K562 (cell line): ENCODE measurements around the gene CORO2A. TPM values are rescaled to one million over a fixed set of nuclear protein-coding genes. Genes with fewer than 3 reads are reported as not detected.

Experiments
- ATAC-seq: fragments of 200-7000 bp; cut with Tn5 transposase; 3 replicates; pipeline ENCODE4 v1.9.1; 2020; ENCODE audit warnings: moderate library complexity
- BruUV-seq: library from RNA; stranded (reverse); fragments of 400-500 nt; replicated peaks from 2 replicates; lab custom pipeline; 2021; lab: Mats Ljungman, UMichigan
- CTCF ChIA-PET: fragments of 300-600 bp; formaldehyde crosslinking; extraction: SDS; loops from one replicate; lab custom pipeline; 2021; ENCODE audit warnings: low intra/inter-chr PET ratio; lab: Yijun Ruan, JAX
- POLR2A ChIA-PET: fragments of 300-600, 350-650 bp; sonication (Branson Sonifier 250); formaldehyde crosslinking; extraction: SDS; loops from one replicate; lab custom pipeline; 2021; ENCODE audit warnings: antibody characterized with exemption, inconsistent platforms; lab: Yijun Ruan, JAX
- DNase-seq, 4 experiments: peaks; one replicate each; pipeline versions ENCODE4 v3.0.0 to v3.0.0-alpha.2; 2011 to 2018; ENCODE audit warnings: low spot score in 3 of 4, mixed read lengths in 3 of 4; ENCODE audit errors: extremely low read depth in 1 of 4
- FAIRE-seq: peaks from 2 replicates; lab custom pipeline; 2011; peaks lifted over from hg19 to GRCh38; lab: Jason Lieb, UNC
- H2AFZ ChIP-seq: 2 replicates; pipeline ENCODE4 v1.6.0; 2011; ENCODE audit warnings: low read depth, low read length, control low read depth, inconsistent platforms
- H3K27ac ChIP-seq: fragments of 200-600 bp; 3 replicates; pipeline ENCODE4 v1.8.0; 2011; ENCODE audit warnings: low read depth, mild to moderate bottlenecking, control low read depth, inconsistent platforms, low read length, moderate library complexity, mixed read lengths; ENCODE audit errors: extremely low read depth
- H3K27me3 ChIP-seq, 2 experiments: fragments of 300-600 bp in 1 of 2; 2 replicates in 1 of 2; 3 replicates in 1 of 2; pipeline versions ENCODE4 v1.6.0 to v1.8.0; 2011; ENCODE audit warnings: inconsistent platforms in 2 of 2, low read length in 2 of 2, mild to moderate bottlenecking in 1 of 2, mixed read lengths in 1 of 2, moderate library complexity in 1 of 2; ENCODE audit not compliant: control insufficient read depth in 2 of 2, insufficient read depth in 2 of 2
- H3K36me3 ChIP-seq: fragments of 300-600 bp; 3 replicates; pipeline ENCODE4 v1.8.0; 2011; ENCODE audit warnings: mild to moderate bottlenecking, low read length, inconsistent platforms; ENCODE audit not compliant: control insufficient read depth, insufficient read depth
- H3K4me1 ChIP-seq, 2 experiments: fragments of 200-600 bp in 1 of 2; replicated peaks in 1 of 2; 2 replicates in 1 of 2; 3 replicates in 1 of 2; pipeline versions ENCODE4 v1.5.1 to v1.8.0; 2011; ENCODE audit warnings: inconsistent platforms in 2 of 2, low read length in 2 of 2, mild to moderate bottlenecking in 1 of 2, mixed read lengths in 1 of 2, moderate library complexity in 1 of 2; ENCODE audit not compliant: control insufficient read depth in 2 of 2, insufficient read depth in 2 of 2
- H3K4me2 ChIP-seq: 2 replicates; pipeline ENCODE4 v1.6.1; 2011; ENCODE audit warnings: low read length, control low read depth, inconsistent platforms, mixed read lengths; ENCODE audit not compliant: insufficient read depth
- H3K4me3 ChIP-seq: fragments of 200-600 bp; sonication (generic), shearing (Covaris generic); 2 replicates; pipeline ENCODE4 v1.5.1; 2016; ENCODE audit warnings: control low read depth, inconsistent platforms
- H3K79me2 ChIP-seq: fragments of 200-600 bp; 3 replicates; pipeline ENCODE4 v1.8.0; 2011; ENCODE audit warnings: low read length, inconsistent platforms; ENCODE audit not compliant: control insufficient read depth, insufficient read depth
- H3K9ac ChIP-seq, 2 experiments: 2 replicates each; pipeline versions ENCODE4 v1.6.0 to v1.6.1; 2011; ENCODE audit warnings: low read depth in 2 of 2, low read length in 2 of 2, control low read depth in 1 of 2, inconsistent platforms in 1 of 2, mild to moderate bottlenecking in 1 of 2, mixed read lengths in 1 of 2; ENCODE audit not compliant: insufficient read depth in 1 of 2
- H3K9me1 ChIP-seq: one replicate; pipeline ENCODE4 v1.6.0; 2011; ENCODE audit warnings: inconsistent platforms, mild to moderate bottlenecking, low read length, moderate library complexity; ENCODE audit not compliant: control insufficient read depth, insufficient read depth
- H3K9me3 ChIP-seq: replicated peaks from 2 replicates; pipeline ENCODE4 v1.5.1; 2011; ENCODE audit warnings: low read depth, low read length, inconsistent platforms; ENCODE audit not compliant: control insufficient read depth, insufficient read depth
- H4K20me1 ChIP-seq: replicated peaks from 2 replicates; pipeline ENCODE4 v1.6.1; 2011; ENCODE audit warnings: low read length, inconsistent platforms, mixed read lengths; ENCODE audit not compliant: control insufficient read depth, insufficient read depth
- ASH1L ChIP-seq: fragments of 450-650 bp; IDR thresholded peaks from 2 replicates; pipeline ENCODE4 v1.6.1; 2018; ENCODE audit warnings: borderline replicate concordance, mild to moderate bottlenecking, low read depth; ENCODE audit not compliant: partially characterized antibody
- DDX20 ChIP-seq: fragments of 450-650 bp; IDR thresholded peaks from 2 replicates; pipeline ENCODE4 v1.6.1; 2016; ENCODE audit warnings: missing genetic modification characterization, low read depth, mild to moderate bottlenecking, missing compliant biosample characterization, moderate library complexity
- JUND ChIP-seq, 2 experiments: IDR thresholded peaks; 2 replicates in 1 of 2; 3 replicates in 1 of 2; pipeline ENCODE4 v1.6.1; 2011; ENCODE audit warnings: borderline replicate concordance in 2 of 2, low read depth in 2 of 2, low read length in 2 of 2, improper control_type of control experiment in 1 of 2, missing biosample characterization in 1 of 2, missing genetic modification characterization in 1 of 2, missing genetic modification reagents in 1 of 2
- MTA3 ChIP-seq: fragments of 450-650 bp; formaldehyde crosslinking; IDR thresholded peaks from 2 replicates; pipeline ENCODE4 v1.6.1; 2017; ENCODE audit warnings: mild to moderate bottlenecking, borderline replicate concordance
- NKRF ChIP-seq: fragments of 450-650 bp; IDR thresholded peaks from 2 replicates; pipeline ENCODE4 v1.6.1; 2016; ENCODE audit warnings: borderline replicate concordance
- POLR3A ChIP-seq: IDR thresholded peaks from 2 replicates; pipeline ENCODE4 v1.6.1; 2011; ENCODE audit warnings: borderline replicate concordance, mild to moderate bottlenecking, moderate library complexity; ENCODE audit not compliant: insufficient read length, insufficient read depth; ENCODE audit errors: extremely low read depth
- RBBP5 ChIP-seq: fragments of 200-600 bp; sonication (generic); IDR thresholded peaks from 2 replicates; pipeline ENCODE4 v1.6.1; 2012; ENCODE audit warnings: borderline replicate concordance, mild to moderate bottlenecking, low read length, control low read depth, inconsistent platforms; ENCODE audit not compliant: insufficient read depth, poor library complexity, severe bottlenecking
- WGBS: fragments of 100-300 bp; shearing (Covaris generic); methylation state at CpG from one replicate; pipeline ENCODE4 v1.1.6; 2016; ENCODE audit warnings: low coverage, mixed read lengths; ENCODE audit not compliant: insufficient coverage; ENCODE audit errors: missing lambda C conversion rate; 5-methylcytosine and 5-hydroxymethylcytosine counted together
- in situ Hi-C: fragments of 300-500 bp; cut with MboI; formaldehyde crosslinking; loops from 4 replicates; pipeline ENCODE4 v1.15.0; 2018; ENCODE audit warnings: inconsistent platforms, mixed read lengths
- intact Hi-C: fragments of 100-400 bp; cut with micrococcal nuclease; formaldehyde crosslinking; loops from 2 replicates; pipeline ENCODE4 v1.14.2; 2022
- polyA plus RNA-seq, 8 experiments: library from polyadenylated mRNA; depleted of rRNA in 4 of 8; stranded (reverse) in 5 of 8; unstranded in 3 of 8; fragments of >200 nt; fragmentation: Nextera tagmentation in 2 of 8; fragmentation: Illumina TruSeq in 1 of 8; extraction: Ambion mirVana in 2 of 8; extraction: Trizol in 1 of 8; gene quantifications; 2 replicates each; pipeline versions ENCODE4 v1.2.1 to v1.2.3, GENCODE V29; 2011 to 2014; ENCODE audit warnings: inconsistent platforms in 1 of 8, missing spikeins in 1 of 8
- total RNA-seq, 7 experiments: library from RNA; depleted of rRNA in 6 of 7; stranded (reverse); fragments of >200 nt in 6 of 7; fragmentation: Illumina TruSeq in 2 of 7; extraction: Trizol in 2 of 7; gene quantifications; 2 replicates each; pipeline versions ENCODE4 v1.2.1 to v1.2.3, GENCODE V29; 2011 to 2021; ENCODE audit warnings: low replicate concordance in 1 of 7

The CORO2A gene
- total and polyA plus RNA-seq, 9 of the 15 experiments (the other 6 are each of a cell fraction or from before 2014, with no cell fraction given): 9.5 to 26.6 (median 18.0) TPM

DNA sequence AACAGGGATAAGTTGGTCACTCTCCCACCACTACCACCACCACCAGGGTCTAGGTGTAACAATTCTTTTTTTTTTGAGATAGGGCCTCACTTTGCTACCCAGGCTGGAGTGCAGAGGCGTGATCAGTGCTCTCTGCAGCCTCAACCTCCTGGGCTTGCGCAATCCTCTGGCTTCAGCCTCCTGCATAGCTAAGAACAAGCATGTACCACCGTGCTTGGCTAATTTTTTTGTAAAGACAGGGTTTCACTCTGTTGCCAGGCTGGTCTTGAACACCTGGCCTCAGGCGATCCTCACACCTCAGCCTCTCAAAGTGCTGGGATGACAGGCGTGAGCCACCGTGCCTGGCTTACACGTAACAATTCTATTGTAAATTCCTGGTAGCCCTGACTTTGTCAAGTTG is 27.5 kb downstream of the CORO2A start:
- H3K9me3 ChIP-seq: no peaks in the 10 kb centered on the region
- no peak overlapping the region for H3K27ac ChIP-seq
- no peak overlapping the region for H3K4me2 ChIP-seq
- H3K4me1 ChIP-seq: peaks cover 15 to 18% of the 10 kb centered on the region in 2 experiments
- ATAC-seq: no peak
- no peaks in the 10 kb centered on the region for H3K27me3 ChIP-seq
- 87% methylated on average over 7 of the region's 7 CpGs for WGBS
- intact Hi-C loops: loop anchor here (5.0 kb wide), 1 partner anchor 742 kb away; no protein-coding TSS in a partner anchor
- no peak overlapping the region for H3K4me3 ChIP-seq
- H3K79me2 ChIP-seq: peaks cover 31% of the 10 kb centered on the region
- CTCF ChIA-PET: no interaction called here
- no peak for DNase-seq
- H3K36me3 ChIP-seq: no peaks in the 10 kb centered on the region; the same call in 2 of the 3 replicates
- in situ Hi-C loops: no loop called here
- no peak for FAIRE-seq
- TF ChIP-seq JUND (IDR thresholded peaks at IDR 0.05; ENCODE audit: borderline replicate concordance, low read depth, low read length): no peak
- TF ChIP-seq JUND (tag; IDR thresholded peaks at IDR 0.05; ENCODE audit: borderline replicate concordance, low read depth, low read length): no peak
- TF ChIP-seq RBBP5: no peak
- no peak for TF ChIP-seq NKRF
- no peak for TF ChIP-seq ASH1L
- TF ChIP-seq DDX20 (tag): no peak
- TF ChIP-seq POLR3A: no peak
- no peak for TF ChIP-seq MTA3
- TF ChIP-seq, all 486 proteins: peak for 0
- no peak overlapping the region for H2AFZ ChIP-seq
- BruUV-seq: no TSS peak
- H3K9me1 ChIP-seq: peaks cover under 1% of the 10 kb centered on the region
- H3K9ac ChIP-seq: peak overlapping the region in 1 of 2 experiments; percentile 38; a peak in 1 of 4 replicates
- POLR2A ChIA-PET: interaction anchor here (1.1 kb wide), 1 partner anchor 13 kb away, joined by 4 read pairs; no protein-coding TSS in a partner anchor
- H4K20me1 ChIP-seq: peaks cover 21% of the 10 kb centered on the region
